HG03066 (cell line): Measurements from ENCODE around the gene NTRK2.
A peak's percentile ranks its signal among the peaks of the same experiment; 100 is the strongest.

Source experiments
- ATAC-seq: cut with Tn5 transposase; IDR thresholded peaks from one replicate; pipeline ENCODE4 v1.9.1; 2021; ENCODE audit warnings: low read depth; ENCODE audit not compliant: unreplicated experiment

Gene NTRK2

GRCh38 chr9:84812847-84813246 lies 143.3 kb downstream of the NTRK2 start:
- ATAC-seq = no peak

- no peak for ATAC-seq
These were observed 146.0 kb downstream of the NTRK2 start for GRCh38 chr9:84815554-84815953.

- ATAC-seq = no peak
These were observed 147.5 kb downstream of the NTRK2 start for GRCh38 chr9:84817038-84817437.

- no peak for ATAC-seq
These were observed 149.3 kb downstream of the NTRK2 start for GRCh38 chr9:84818791-84819190.

- no peak for ATAC-seq
These were observed 150.0 kb downstream of the NTRK2 start for GRCh38 chr9:84819491-84819991.

- ATAC-seq = no peak
These were observed 151.9 kb downstream of the NTRK2 start for GRCh38 chr9:84821431-84821830.

GRCh38 chr9:84822589-84823233 lies 153.2 kb downstream of the NTRK2 start:
- ATAC-seq = no peak

- peak; percentile 71 for ATAC-seq
These were observed 154.1 kb downstream of the NTRK2 start for GRCh38 chr9:84823421-84824271.

GRCh38 chr9:84827216-84827765 lies 157.8 kb downstream of the NTRK2 start:
- ATAC-seq = no peak

GRCh38 chr9:84828046-84828445 lies 158.5 kb downstream of the NTRK2 start:
- no peak for ATAC-seq

- no peak for ATAC-seq
These were observed 159.9 kb downstream of the NTRK2 start for GRCh38 chr9:84829471-84829870.

- no peak for ATAC-seq
These were observed 160.6 kb downstream of the NTRK2 start for GRCh38 chr9:84829997-84830696.

GRCh38 chr9:84831377-84831776 lies 161.8 kb downstream of the NTRK2 start:
- no peak for ATAC-seq

- ATAC-seq = no peak
These were observed 162.9 kb downstream of the NTRK2 start for GRCh38 chr9:84832453-84832852.

GRCh38 chr9:84834426-84834825 lies 164.9 kb downstream of the NTRK2 start:
- ATAC-seq = no peak

- ATAC-seq = no peak
These were observed 166.2 kb downstream of the NTRK2 start for GRCh38 chr9:84835745-84836144.

- ATAC-seq = no peak
These were observed 169.3 kb downstream of the NTRK2 start for GRCh38 chr9:84838879-84839278.

GRCh38 chr9:84839541-84839940 lies 170.0 kb downstream of the NTRK2 start:
- no peak for ATAC-seq

- ATAC-seq = no peak
These were observed 172.4 kb downstream of the NTRK2 start for GRCh38 chr9:84841931-84842330.

GRCh38 chr9:84843175-84843824 lies 173.8 kb downstream of the NTRK2 start:
- ATAC-seq = no peak
